Mesodermal cell (in vitro differentiated cells): ENCODE measurements around the gene NKX1-1. TPM values are rescaled to one million over a fixed set of nuclear protein-coding genes. Genes with fewer than 3 reads are reported as not detected.

Experiments
- H3K27ac ChIP-seq: 2 replicates; pipeline ENCODE4 v1.7.0; 2013; ENCODE audit warnings: mild to moderate bottlenecking, low read depth, low read length, moderate library complexity; ENCODE audit not compliant: severe bottlenecking
- H3K36me3 ChIP-seq: 2 replicates; pipeline ENCODE4 v1.7.1; 2013; ENCODE audit warnings: mild to moderate bottlenecking, low read length, moderate library complexity; ENCODE audit not compliant: control insufficient read depth, insufficient read depth
- H3K4me1 ChIP-seq: one replicate; pipeline ENCODE4 v1.7.1; 2013; ENCODE audit warnings: mild to moderate bottlenecking, low read length; ENCODE audit not compliant: insufficient read depth, control insufficient read depth, poor library complexity, severe bottlenecking
- H3K4me3 ChIP-seq: 2 replicates; pipeline ENCODE4 v1.7.0; 2013; ENCODE audit warnings: low read length, control low read depth, mild to moderate bottlenecking; ENCODE audit not compliant: insufficient read depth, poor library complexity, severe bottlenecking; ENCODE audit errors: extremely low read depth
- H3K9me3 ChIP-seq: 2 replicates; pipeline ENCODE4 v1.7.1; 2013; ENCODE audit warnings: mild to moderate bottlenecking, low read length, moderate library complexity; ENCODE audit not compliant: control insufficient read depth
- WGBS, 2 experiments: methylation state at CpG; one replicate each; pipeline ENCODE4 v1.1.5; 2013; ENCODE audit warnings: missing lambda C conversion rate in 2 of 2; ENCODE audit not compliant: insufficient coverage in 2 of 2; 5-methylcytosine and 5-hydroxymethylcytosine counted together
- polyA plus RNA-seq, 2 experiments: library from polyadenylated mRNA; stranded (reverse); fragments of 50-300 nt; gene quantifications; one replicate each; pipeline ENCODE4 v1.2.3, GENCODE V29; 2013

NKX1-1 gene
- not detected for polyA plus RNA-seq (2013, experiment 1 of 2)
- not detected for polyA plus RNA-seq (2013, experiment 2 of 2)

- Histone ChIP-seq H3K36me3 (no peaks in the 10 kb centered on the region), H3K9me3 (no peaks in the 10 kb centered on the region), H3K4me3 (no peak within 1 kb of the TSS), H3K4me1 (peaks cover 2% of the 10 kb centered on the region), H3K27ac (no peak within 1 kb of the TSS)
- 4 to 6% methylated on average over 51 to 61 of the region's 91 CpGs for WGBS, 2 experiments
These were observed at the start of gene NKX1-1 for GRCh38 chr4:1406394-1406980. TSS of gene NKX1-1 (minus strand) at chr4:1406442. CDS start at chr4:1406442, 0 bp downstream.

DNA sequence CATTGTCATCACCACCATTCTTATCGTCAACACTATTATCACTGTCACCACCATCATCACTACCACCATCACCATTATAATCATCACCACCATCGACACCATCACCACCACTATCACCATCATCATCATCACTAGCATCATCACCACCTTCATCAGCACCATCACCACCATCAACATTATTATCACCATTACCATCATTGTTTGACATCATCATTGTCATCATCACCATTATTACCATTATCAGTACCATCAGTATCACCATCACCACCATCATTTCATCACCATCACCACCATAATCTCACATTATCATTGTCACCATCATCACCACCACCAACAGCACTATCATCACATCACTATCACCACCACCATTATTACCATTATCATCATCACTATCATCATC, 47.5 kb upstream of the NKX1-1 start:
- peaks cover 7% of the 10 kb centered on the region for H3K9me3 ChIP-seq
- H3K4me3 ChIP-seq, result no peak overlapping the region
- 75 to 92% methylated on average over 2 of the region's 2 CpGs for WGBS, 2 experiments
- no peak overlapping the region for H3K27ac ChIP-seq
- H3K4me1 ChIP-seq, result no peaks in the 10 kb centered on the region
- no peaks in the 10 kb centered on the region for H3K36me3 ChIP-seq

DNA sequence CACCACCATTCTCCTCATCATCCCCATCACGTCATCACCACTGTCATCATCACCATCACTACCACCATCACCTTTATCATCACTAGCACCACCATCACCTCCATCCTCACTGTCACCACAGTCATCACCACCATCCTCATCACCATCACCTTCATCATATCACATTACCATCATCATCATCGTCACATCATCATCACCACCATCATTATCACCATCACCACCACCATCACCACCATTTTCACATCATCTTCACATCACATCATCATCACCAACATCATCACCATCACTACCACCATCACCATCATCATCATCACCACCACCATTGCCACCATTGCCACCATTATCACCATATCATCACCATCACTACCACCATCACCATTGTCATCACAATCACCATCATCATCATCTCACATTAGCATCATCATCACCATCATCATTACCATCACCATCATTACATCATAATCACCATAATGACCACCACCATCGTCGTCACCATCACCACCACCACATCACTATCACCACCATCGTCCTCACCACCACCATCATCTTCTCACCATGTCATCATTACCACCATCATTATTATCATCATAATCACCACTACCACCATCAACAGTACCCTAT, 46.3 kb upstream of the NKX1-1 start:
- H3K27ac ChIP-seq, result no peak overlapping the region
- WGBS, 2 experiments, result 65% methylated on average over 5 of the region's 5 CpGs
- H3K36me3 ChIP-seq, result no peaks in the 10 kb centered on the region
- no peaks in the 10 kb centered on the region for H3K4me1 ChIP-seq
- peaks cover 7% of the 10 kb centered on the region for H3K9me3 ChIP-seq
- no peak overlapping the region for H3K4me3 ChIP-seq

- no peak overlapping the region for H3K27ac ChIP-seq
- no peaks in the 10 kb centered on the region for H3K36me3 ChIP-seq
- no peaks in the 10 kb centered on the region for H3K4me1 ChIP-seq
- peaks cover 7% of the 10 kb centered on the region for H3K9me3 ChIP-seq
- WGBS, 2 experiments, result 67 to 83% methylated on average over 1 of the region's 3 CpGs
- H3K4me3 ChIP-seq, result no peak overlapping the region
These were observed 45.5 kb upstream of the NKX1-1 start for GRCh38 chr4:1451752-1452122.

- Histone ChIP-seq H3K9me3 (peaks cover 4% of the 10 kb centered on the region), H3K4me3 (no peak overlapping the region), H3K36me3 (no peaks in the 10 kb centered on the region), H3K27ac (no peak overlapping the region), H3K4me1 (no peaks in the 10 kb centered on the region)
- 75 to 89% methylated on average over 12 of the region's 18 CpGs for WGBS, 2 experiments
These were observed 45.0 kb upstream of the NKX1-1 start for GRCh38 chr4:1451106-1451751.

DNA sequence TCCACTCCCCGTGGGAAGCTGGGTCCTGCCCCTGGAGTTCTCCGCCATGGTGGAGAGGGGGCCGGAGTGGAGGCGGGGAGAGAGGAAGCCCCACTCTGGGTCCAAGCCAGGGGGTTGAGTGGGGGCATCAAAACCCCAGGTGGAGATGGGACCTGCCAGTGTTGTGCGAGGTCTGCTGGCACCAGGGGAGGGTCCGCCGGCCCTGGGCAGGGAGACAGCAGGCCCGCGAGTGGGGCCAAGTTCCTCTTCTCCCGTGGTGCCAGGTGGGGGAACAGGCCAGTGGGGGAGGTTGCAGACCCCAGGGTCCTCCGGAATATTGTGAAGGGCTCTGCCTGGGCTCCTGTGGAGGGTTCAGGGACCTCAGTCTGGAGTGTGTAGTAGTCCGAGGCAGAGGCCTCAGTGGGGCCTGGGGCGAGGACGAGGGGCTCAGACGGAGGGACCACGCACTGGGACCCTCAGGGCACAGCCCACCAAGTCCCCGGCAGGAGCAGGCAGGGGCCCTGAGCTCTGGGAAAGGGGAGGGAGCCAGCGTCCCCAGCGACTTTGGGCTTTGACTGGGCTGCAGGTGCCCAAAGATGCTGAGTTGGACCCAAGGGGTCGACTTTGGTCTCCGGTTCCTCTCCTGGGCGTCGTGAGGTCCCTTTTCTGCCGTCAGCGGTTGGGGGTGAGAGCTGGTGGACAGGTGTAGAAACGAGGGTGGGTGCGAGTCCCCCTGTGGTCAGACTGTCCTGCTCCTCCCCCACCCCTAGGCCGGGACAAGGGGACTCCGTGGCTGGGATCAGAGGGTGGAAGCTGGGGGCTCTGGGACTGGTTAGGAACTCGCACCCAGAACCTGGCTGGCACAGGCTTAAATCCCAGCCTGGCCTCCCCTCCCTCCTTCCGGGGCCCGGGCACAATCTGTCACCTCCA, 43.8 kb upstream of the NKX1-1 start:
- no peaks in the 10 kb centered on the region for H3K4me1 ChIP-seq

GRCh38 chr4:1449475-1449832, 43.2 kb upstream of the NKX1-1 start:
- WGBS, 2 experiments, result 53 to 70% methylated on average over 5 to 10 of the region's 12 CpGs
- Histone ChIP-seq H3K4me1 (no peaks in the 10 kb centered on the region), H3K9me3 (no peaks in the 10 kb centered on the region), H3K36me3 (no peaks in the 10 kb centered on the region), H3K4me3 (no peak overlapping the region), H3K27ac (no peak overlapping the region)

More for the DNA sequence above, 43.8 kb upstream of the NKX1-1 start:
- Histone ChIP-seq H3K4me3 (no peak overlapping the region), H3K9me3 (no peaks in the 10 kb centered on the region), H3K27ac (no peak overlapping the region), H3K36me3 (no peaks in the 10 kb centered on the region)
- WGBS, 2 experiments, result 88 to 96% methylated on average over 11 to 22 of the region's 32 CpGs

DNA sequence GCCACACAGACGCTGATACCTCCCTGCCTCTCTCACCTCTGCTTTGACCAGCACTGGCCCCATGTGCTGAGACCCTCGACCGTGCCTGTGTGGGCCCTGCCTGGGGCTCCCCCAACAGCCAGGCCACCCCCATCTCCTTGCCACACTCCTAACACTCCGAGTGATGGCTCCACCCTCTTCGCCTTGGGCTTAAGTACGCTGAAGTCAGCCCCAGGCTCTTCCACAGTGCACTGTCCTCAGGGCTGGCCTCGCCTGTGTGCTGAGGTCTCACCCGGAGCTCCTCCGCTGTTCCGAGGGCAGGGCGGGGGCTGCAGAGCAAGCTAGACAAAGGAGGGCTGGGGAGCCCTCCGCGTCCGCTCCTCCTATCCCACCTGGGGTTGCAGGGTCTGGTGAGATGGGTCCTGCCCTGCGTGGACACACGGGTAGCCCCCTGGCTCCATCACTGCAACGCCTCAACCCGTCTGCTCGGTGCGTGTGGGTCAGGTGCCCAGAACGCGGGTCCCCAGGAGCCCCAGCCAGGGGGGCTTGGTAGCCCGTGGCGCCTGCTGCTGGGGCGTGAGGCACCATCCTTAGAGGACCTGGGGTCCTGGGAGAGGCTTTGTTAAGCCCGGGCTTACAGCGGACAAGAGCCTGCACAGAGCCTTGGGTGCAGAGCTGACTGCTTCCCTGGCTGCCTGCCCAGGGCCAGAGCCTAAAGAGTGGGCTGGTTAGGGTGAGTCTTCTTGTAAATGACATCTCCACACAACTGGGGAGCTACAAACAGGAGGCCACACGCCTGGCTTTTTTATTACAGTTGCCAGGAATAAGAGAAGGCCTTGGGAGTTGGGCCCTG, 42.6 kb upstream of the NKX1-1 start:
- no peak overlapping the region for H3K4me3 ChIP-seq
- WGBS, 2 experiments, result 86 to 91% methylated on average over 21 to 28 of the region's 28 CpGs
- no peaks in the 10 kb centered on the region for H3K9me3 ChIP-seq
- no peaks in the 10 kb centered on the region for H3K4me1 ChIP-seq
- H3K27ac ChIP-seq, result no peak overlapping the region
- no peaks in the 10 kb centered on the region for H3K36me3 ChIP-seq

- WGBS, 2 experiments, result 84 to 86% methylated on average over 16 to 18 of the region's 18 CpGs
- Histone ChIP-seq H3K36me3 (no peaks in the 10 kb centered on the region), H3K4me1 (no peaks in the 10 kb centered on the region), H3K9me3 (no peaks in the 10 kb centered on the region), H3K27ac (no peak overlapping the region), H3K4me3 (no peak overlapping the region)
These were observed 41.7 kb upstream of the NKX1-1 start for GRCh38 chr4:1447676-1448588.
